Gastrocnemius medialis (tissue), 4 donors: ENCODE measurements around the gene CXCL17.

Experiments used
- CTCF ChIP-seq, 5 experiments: fragments of 450-650 bp in 3 of 5; fragments of 200-600 bp in 2 of 5; sonication (generic) in 2 of 5; IDR thresholded peaks in 4 of 5; conservative IDR thresholded peaks in 1 of 5; 1 replicate in 4 of 5; 2 replicates in 1 of 5; pipeline ENCODE4 v1.5.1; 2016 to 2019; ENCODE audit warnings: antibody characterized with exemption in 5 of 5, mild to moderate bottlenecking in 3 of 5, moderate library complexity in 3 of 5
- POLR2A ChIP-seq, 2 donors: fragments of 450-650 bp; IDR thresholded peaks; one replicate each; pipeline ENCODE4 v1.6.1; 2017; ENCODE audit warnings: antibody characterized with exemption in 2 of 2, mild to moderate bottlenecking in 2 of 2, moderate library complexity in 2 of 2

GRCh38 chr19:42397263-42398166, 45.2 kb downstream of the CXCL17 start:
- TF ChIP-seq CTCF (IDR thresholded peaks at IDR 0.05 in 4 of 5, conservative IDR thresholded peaks at IDR 0.05 in 1 of 5) (no peak), POLR2A (IDR thresholded peaks at IDR 0.05) (no peak)
